ENCODE results near the gene ELMO3.

The ELMO3 gene

GRCh38 chr16:67199808-67200198 is 872 bp downstream of the ELMO3 start:
- DNase-seq, result no peak

GRCh38 chr16:67200491-67200890 is 1.6 kb downstream of the ELMO3 start:
- DNase-seq, result no peak

- no peak for DNase-seq
Measured at GRCh38 chr16:67201411-67202345, 2.7 kb downstream of the ELMO3 start.

DNA sequence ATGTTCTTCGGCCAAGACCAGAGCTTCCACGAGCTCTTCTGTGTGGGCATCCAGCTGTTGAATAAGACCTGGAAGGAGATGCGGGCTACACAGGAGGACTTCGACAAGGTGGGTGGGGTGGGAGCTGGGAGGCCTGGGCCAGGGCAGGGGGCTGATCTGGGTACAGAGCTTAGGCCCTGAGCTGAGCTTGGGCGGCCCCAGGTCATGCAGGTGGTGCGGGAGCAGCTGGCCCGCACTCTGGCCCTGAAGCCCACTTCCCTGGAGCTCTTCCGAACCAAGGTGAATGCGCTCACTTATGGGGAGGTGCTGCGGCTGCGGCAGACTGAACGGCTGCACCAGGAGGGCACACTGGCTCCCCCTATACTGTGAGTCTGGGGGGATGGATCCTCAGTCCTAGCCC is 3.5 kb downstream of the ELMO3 start:
- no peak for DNase-seq

DNA sequence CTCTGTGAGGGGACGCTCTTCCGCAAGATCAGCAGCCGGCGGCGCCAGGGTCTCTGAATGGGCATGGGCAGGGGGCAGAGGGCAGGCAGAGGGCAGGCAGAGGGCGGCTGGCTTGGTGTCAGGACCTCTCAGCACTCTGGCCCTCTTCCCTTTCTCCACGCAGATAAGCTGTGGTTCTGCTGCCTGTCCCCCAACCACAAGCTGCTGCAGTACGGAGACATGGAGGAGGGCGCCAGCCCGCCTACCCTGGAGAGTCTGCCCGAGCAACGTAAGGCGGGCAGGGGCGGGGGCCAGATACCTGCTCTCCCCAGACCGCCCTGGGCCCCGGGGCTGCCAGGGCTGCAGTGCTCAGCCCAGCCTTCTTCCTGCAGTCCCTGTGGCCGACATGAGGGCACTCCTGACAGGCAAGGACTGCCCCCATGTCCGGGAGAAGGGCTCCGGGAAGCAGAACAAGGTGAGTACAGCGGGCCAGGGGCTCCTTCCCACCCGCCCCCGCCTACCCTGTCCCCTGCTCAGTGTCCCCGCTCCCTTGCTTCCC is 4.1 kb downstream of the ELMO3 start:
- DNase-seq, result no peak

GRCh38 chr16:67204076-67204475 is 5.1 kb downstream of the ELMO3 start:
- no peak for DNase-seq

DNA sequence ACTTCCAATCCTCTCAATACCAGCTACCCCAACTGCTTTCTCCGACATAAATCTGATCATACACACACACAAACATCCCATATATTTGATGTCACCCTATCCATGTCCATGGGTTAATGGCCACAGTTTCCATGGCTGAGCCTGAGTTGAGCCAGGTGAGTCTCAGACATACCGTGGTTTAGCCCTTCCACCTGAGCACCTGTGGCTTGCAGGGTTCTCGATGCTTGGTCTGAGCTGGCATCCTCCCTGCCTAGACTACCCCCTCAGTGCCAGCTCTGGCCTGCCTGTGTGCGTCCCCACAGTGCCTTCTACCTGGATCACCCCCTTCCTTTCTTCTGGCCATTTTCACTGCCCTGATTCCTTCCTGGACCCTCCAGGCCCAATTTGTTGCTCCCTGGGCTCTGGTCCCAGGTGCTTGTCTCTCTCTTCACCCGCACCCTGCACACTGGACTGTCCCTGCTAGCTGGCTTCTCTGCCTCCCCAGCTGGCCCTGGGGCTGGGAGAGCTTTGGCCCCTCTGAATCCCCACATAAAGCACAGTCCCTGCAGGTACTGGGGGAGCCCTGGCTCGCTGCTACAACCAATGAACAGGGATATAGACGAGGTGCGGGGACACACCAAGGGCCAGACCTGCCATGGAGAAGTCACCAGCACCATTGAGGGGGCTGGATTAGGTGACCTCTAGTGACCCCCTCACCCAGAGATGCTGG is 7.4 kb downstream of the ELMO3 start:
- DNase-seq, result no peak

GRCh38 chr16:67206838-67207248 is 7.9 kb downstream of the ELMO3 start:
- DNase-seq, result no peak

DNA sequence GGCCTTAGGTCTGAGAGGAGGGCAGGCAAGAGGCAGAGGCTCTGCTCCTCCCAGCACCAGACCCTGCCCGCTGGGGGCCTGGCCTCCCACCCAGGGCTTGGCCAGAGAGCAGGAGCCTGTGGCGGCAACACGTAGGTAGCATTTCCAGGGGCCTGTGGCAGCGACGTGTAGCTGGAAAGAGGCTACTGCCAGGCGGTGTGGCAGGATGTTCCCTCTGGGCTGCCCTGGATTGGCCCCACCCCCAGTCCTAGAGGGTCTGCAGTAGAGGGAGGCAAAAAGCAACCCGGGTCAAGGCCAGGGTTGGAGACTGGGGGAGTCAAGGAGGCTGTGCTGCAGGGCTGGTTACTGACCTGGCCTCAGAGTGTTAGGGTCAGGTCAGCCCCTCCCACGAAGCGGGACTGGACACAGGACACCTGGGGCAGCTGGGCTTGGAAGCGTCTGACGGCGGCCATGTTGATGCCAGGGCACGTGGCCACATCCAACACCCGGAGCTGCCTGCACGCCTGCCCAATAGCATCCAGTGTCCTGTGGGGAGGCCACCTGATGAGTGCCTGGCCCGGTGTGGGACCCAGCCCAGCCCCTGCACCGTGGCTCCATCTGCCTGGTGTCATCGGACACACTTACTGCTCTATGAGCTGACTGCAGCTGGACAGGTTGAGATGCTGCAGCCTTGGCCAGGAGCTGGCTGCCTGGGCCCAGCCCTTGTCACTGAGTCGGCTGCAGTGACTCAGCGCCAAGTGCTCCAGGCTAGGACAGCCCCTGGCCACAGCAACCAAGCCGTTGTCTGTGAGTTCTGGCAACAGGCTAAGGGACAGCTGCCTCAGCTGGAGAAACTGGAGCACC is 8.5 kb downstream of the ELMO3 start:
- DNase-seq, result no peak

DNA sequence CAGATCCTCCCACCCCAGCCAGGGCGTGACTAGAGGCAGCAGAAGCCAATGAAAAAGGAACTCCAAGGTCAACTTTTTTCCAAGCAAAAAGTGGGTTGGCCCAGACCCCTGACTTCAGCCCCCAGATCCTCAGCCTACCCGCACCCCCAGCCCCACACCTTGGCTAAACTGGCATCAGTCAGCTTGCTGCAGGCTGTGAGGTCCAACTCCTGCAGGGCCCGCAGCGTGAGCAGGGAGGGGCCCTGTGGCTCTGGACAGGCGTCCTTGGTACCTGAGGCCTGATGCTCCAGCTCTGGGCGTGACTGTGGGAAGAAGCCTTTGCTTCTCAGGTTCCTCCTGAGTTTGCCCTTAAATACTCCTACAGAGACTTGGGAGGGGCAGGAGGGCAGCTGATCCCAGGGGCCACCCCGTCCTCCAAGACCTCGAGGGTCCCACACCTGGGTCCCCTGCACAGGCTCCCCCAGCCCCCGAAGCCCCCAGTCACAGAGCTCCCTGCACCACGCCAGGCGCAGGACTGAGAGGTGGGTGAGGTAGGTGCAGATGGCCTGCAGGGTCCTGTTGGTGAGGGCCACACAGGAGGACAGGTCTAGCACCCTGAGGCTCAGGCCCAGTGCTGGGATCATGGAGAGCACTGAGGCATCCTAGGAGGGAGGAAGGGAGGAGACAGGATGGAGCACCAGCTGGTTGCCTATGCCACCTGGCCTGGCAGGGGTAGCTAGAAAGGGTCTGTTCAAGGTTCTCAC is 9.4 kb downstream of the ELMO3 start:
- no peak for DNase-seq

GRCh38 chr16:67209565-67209964 is 10.6 kb downstream of the ELMO3 start:
- no peak for DNase-seq

- DNase-seq, result no peak
Measured at GRCh38 chr16:67210069-67210937, 11.4 kb downstream of the ELMO3 start.

DNA sequence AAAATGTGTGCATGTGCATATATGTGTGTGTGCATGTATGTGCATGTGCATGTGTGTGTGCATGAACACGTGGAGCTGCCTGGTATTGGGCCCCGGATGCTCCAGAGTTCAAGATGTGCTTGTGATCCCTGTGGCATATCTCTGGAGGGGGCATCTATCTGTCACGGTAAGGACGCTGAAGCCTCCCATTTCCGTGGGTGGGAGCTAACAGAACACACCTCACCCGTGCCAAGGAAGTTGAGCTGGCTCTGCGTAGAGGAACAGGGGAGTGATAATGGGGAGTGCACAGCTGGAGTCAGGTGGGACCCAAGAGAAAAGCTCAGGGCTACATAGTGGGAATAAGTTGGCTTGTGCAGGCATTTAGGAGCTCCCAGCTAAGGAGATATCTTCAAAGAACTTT is 12.7 kb downstream of the ELMO3 start:
- DNase-seq, result no peak

DNA sequence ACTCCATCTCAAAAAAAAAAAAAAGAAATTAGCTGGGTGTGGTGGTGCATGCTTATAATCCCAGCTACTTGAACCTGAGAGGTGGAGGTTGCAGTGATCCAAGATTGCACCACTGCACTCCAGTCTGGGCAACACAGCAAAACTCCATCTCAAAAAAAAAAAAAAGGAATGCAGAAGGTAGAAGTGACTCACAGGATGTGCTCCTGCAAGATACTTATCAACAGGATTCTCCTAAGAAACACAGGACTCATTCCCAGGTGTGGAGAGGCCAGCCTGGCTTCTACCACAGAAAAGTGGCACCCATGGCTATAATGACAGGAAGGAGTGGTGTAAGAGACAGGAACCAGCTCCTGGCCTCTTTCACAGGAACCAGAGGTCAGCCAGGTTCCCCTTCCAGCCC is 13.8 kb downstream of the ELMO3 start:
- DNase-seq, result no peak

DNA sequence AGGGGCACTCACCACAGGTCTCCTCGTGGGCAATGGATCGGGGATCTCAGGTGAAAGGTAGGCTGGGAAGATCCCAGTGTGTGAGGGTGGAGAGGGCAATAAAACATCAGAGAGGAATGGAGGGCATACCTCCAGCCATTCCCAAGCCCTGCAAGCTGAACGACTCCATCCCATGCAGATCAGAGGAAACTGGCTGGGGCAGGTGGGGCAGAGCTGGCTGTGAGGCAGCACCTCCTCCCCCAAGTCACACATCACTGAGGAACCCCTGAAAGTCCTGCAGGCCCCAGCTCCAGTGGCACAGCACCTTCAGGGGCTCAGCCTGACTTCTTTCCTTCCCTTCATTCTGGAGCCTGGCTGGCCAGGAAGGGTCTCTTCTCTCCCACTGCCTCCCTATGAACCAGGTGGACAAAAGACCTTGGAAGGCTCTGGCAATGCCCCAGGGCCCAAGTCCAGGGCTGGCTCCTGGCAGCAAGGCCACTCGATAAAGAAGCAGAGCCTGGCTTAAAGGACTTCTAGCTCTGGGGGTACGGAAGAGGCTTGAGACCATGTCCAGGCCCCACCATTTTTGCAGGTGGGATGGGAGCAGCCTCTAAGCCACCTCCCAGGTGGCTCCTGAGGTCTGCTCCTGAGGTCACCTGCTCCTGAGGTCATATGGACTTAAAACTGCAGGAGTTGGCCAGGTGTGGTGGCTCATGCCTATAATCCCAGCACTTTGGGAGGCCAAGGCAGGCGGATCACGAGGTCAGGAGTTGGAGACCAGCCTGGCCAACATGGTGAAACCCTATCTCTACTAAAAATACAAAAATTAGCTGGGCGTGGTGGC is 14.5 kb downstream of the ELMO3 start:
- DNase-seq, result no peak

DNA sequence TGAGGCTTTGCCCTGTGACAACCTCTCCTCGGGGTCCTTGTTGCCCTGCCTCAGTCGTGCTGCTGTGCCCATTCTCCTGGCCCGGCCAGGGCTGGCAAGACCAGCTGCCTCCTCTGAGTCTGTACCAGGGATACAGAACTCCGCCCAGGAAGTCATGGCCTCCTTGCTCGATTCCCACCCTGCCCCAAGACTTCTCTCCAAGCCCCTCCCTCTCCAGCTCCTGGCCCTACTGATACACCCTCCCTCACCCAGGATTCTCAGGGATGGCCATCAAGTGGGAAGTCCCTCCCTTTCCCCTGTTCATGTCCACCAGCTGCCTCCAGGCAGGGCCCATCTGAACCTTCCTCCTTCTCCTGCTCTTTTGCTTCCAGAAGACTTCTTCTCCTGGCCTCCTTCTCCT is 16.8 kb downstream of the ELMO3 start:
- DNase-seq, result no peak

- no peak for DNase-seq
Measured at GRCh38 chr16:67216612-67217490, 17.9 kb downstream of the ELMO3 start.

- peak; percentile 25 for DNase-seq
Measured at GRCh38 chr16:67223992-67224391, 25.1 kb downstream of the ELMO3 start.

DNA sequence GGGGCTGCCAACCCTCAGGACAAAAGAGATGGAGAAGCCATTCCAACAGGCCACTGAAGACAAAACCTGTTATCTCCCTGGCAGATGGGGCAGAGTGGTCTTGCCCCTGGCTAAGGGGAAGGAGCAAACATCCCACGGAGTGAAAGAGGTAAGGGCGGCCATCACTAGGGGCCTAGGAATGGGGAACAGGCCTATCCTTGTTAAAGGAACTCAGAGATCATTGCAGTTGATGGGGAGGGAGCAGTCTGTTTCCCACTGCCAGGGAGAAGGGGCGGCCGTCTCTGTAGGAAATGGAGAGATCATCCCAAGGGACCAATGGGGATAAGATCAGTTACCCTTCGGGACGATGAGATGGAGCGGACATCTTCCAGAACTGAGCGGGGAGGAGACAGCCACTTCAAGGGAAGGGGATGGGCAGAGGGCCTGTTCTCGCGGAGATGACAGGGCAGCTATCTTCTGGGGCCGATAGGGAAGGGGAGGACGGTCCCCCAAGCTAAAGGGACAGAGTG is 27.4 kb downstream of the ELMO3 start:
- no peak for DNase-seq
